Measurements from ENCODE around the gene PI4KA. TPM values are rescaled to one million over a fixed set of nuclear protein-coding genes. Genes with fewer than 3 reads are reported as not detected.
"Not testable (repeated sequence)": the region's sequence is repeated elsewhere in the genome, so short reads cannot be mapped to it uniquely, and the experiment has no call there.

PI4KA gene
- total RNA-seq (10 to 100 TPM; 64.9 to 65.5 TPM), polyA plus RNA-seq (65.8 TPM)

GRCh38 chr22:20858615-20859416, at the start of gene PI4KA, which contains the start of gene SNAP29:
PI4KA (minus strand) TSS chr22:20858811; CDS start chr22:20858725, 86 bp downstream.
SNAP29 (plus strand) TSS chr22:20859007; CDS start chr22:20859111, 104 bp downstream.
- H3K27ac ChIP-seq (ENCODE audit: low read depth, low read length) = peak within 1 kb of the TSS; percentile 94
- H3K36me3 ChIP-seq (ENCODE audit: insufficient read depth, low read length) = no peaks in the 10 kb centered on the region
- H3K4me1 Mint-ChIP-seq = peaks cover 46 to 77% (median 56%) of the 10 kb centered on the region in 3 donors
- H3K4me3 ChIP-seq (ENCODE audit: low read length) = peak within 1 kb of the TSS; percentile 93
- no peaks in the 10 kb centered on the region for H3K9me3 Mint-ChIP-seq
- peaks cover 0 to 29% (median 6%) of the 10 kb centered on the region in 3 donors for H3K36me3 Mint-ChIP-seq
- CTCF ChIA-PET = no interaction called here
- peaks cover 59% of the 10 kb centered on the region for H3K4me1 ChIP-seq (ENCODE audit: insufficient read depth, low read length)
- POLR2A ChIA-PET = no interaction called here
- H3K9me3 ChIP-seq (ENCODE audit: low read length) = no peaks in the 10 kb centered on the region
- peak within 1 kb of the TSS; percentile 87 to 97 (median 88) for H3K4me3 Mint-ChIP-seq
- DNase-seq = peak; percentile 97 to 99 (median 97)
- H3K27ac Mint-ChIP-seq = peak within 1 kb of the TSS; percentile 82 to 98 (median 92)
- no peaks in the 10 kb centered on the region for H3K27me3 ChIP-seq (ENCODE audit: insufficient read depth, low read length, poor library complexity, severe bottlenecking)
- H3K27me3 Mint-ChIP-seq = no peaks in the 10 kb centered on the region

DNA sequence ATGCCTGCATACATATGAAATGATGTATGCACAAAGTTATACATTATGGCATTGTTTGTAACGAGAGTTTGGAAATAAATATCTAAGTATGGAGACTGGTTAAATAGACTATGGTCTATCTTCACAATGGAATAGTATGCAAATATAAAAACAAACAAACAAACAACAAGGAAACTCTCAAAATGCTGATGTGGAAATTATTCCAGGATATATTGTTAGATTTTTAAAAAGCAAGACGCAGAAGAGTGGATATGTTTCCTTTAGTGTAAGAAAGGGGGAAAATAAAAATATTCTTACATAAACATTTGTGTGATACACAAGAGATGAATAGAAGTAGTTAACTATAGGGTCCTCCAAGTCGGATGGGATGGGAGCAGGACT, 47.8 kb upstream of the PI4KA start:
- Mint-ChIP-seq H3K4me3 (no peak overlapping the region), H3K27ac (no peak overlapping the region), H3K27me3 (no peaks in the 10 kb centered on the region), H3K9me3 (no peaks in the 10 kb centered on the region), H3K36me3 (no peaks in the 10 kb centered on the region), H3K4me1 (peaks cover 0 to 6% (median 4%) of the 10 kb centered on the region in 3 donors)
- Histone ChIP-seq H3K27ac (ENCODE audit: low read depth, low read length) (no peak overlapping the region), H3K4me3 (ENCODE audit: low read length) (no peak overlapping the region), H3K9me3 (ENCODE audit: low read length) (no peaks in the 10 kb centered on the region), H3K36me3 (ENCODE audit: insufficient read depth, low read length) (no peaks in the 10 kb centered on the region), H3K27me3 (ENCODE audit: insufficient read depth, low read length, poor library complexity, severe bottlenecking) (no peaks in the 10 kb centered on the region), H3K4me1 (ENCODE audit: insufficient read depth, low read length) (no peaks in the 10 kb centered on the region)
- ChIA-PET CTCF (no interaction called here), POLR2A (no interaction called here)
- no peak for DNase-seq

DNA sequence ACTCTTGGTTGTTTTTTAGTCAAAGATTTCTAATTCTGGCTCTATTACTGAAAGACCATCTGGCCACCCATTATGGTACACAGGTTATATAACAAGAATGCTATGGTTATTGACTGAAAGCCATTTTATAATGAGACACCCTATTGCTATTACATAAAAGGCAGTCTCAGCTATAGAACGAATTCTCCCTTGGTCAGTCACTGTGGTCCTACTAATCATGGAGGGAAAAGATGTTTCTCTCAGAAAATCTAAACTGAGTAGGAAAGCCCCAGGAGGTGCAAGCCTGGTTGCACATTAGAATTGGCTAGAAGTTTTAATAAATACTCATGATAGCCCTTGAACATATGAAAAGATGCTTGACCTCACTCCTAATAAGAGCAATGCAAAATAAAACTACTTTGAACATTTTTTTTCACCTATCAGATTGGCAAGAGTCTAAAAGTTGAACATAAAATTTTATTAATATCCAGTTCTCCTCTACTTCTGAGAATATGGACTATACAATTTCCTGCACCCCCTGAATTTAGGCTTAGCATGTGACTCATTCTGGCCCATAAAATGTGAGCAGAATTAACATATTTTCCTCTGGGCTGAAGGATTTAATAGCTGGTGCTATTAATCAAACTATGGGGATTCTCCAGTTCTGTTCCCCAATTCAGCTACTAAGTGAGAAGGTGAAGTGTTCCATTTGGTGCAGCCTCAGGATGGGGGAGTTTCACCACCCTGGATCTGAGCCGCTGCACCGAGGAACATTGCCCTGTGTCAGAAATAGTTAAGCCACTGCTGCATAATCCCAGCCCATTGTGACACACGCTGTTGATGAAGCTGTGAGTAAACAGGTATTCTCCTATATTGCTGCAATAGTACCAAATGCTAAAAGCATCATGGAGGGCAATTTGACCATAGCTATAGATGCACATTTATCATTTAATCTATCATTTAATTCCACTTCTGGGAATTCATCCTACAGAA, 47.1 kb upstream of the PI4KA start:
- no peak for DNase-seq
- no peaks in the 10 kb centered on the region for H3K36me3 Mint-ChIP-seq
- no peak overlapping the region for H3K4me3 Mint-ChIP-seq
- no peaks in the 10 kb centered on the region for H3K9me3 ChIP-seq (ENCODE audit: low read length)
- no peaks in the 10 kb centered on the region for H3K27me3 ChIP-seq (ENCODE audit: insufficient read depth, low read length, poor library complexity, severe bottlenecking)
- no peak overlapping the region for H3K27ac ChIP-seq (ENCODE audit: low read depth, low read length)
- H3K4me1 ChIP-seq (ENCODE audit: insufficient read depth, low read length) = no peaks in the 10 kb centered on the region
- ChIA-PET POLR2A (no interaction called here), CTCF (no interaction called here)
- H3K9me3 Mint-ChIP-seq = no peaks in the 10 kb centered on the region
- no peak overlapping the region for H3K27ac Mint-ChIP-seq
- H3K27me3 Mint-ChIP-seq = no peaks in the 10 kb centered on the region
- H3K36me3 ChIP-seq (ENCODE audit: insufficient read depth, low read length) = no peaks in the 10 kb centered on the region
- H3K4me1 Mint-ChIP-seq = peaks cover 0 to 6% (median 4%) of the 10 kb centered on the region in 3 donors
- H3K4me3 ChIP-seq (ENCODE audit: low read length) = no peak overlapping the region

- POLR2A ChIA-PET = no interaction called here
These were observed 46.4 kb upstream of the PI4KA start for GRCh38 chr22:20904980-20905355.

DNA sequence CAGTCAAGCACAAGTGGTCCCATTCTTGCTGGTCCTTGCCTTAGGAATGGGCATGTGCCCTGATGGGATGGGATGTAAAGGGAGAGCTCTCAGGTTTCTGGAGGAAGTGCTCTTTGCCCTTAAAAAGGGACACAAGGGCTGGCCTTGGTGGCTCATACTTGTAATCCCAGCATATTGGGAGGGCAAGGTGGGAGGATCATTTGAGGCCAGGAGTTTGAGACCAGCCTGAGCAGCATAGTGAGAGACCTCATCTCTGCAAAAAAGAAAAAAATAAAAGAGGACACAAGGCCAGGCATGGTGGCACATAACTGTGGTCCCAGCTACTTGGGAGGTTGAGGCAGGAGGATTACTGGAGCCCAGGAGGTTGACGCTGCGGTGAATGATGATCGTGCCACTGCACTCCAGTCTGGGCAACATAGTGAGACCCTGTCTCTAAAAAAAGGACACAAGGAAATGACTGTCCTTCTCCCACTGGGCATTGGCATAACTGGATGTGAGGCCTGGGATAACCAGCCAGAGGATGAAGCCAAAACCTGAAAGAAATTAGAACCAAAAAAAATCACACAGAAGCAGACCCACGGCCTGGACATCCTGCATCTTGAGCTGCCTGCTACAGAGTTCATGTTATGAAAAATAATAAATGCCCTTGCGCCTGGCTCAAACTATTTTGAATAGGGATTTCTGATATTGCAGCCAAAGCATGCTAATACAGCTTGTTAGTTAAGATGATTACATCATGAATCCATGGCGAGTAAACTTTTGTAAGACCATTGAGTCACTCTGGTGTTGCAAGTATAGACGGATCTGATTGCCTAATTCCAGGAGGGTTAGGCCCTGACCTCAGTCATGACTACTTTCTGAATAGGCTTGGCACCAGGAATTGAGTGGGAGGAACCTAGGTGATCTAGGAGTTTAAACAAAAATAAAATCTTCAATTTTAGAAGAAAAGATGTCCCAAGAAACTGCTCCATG, 45.7 kb upstream of the PI4KA start:
- CTCF ChIA-PET = no interaction called here

More at GRCh38 chr22:20904980-20905355, 46.4 kb upstream of the PI4KA start:
- Histone ChIP-seq H3K4me1 (ENCODE audit: insufficient read depth, low read length) (no peaks in the 10 kb centered on the region), H3K36me3 (ENCODE audit: insufficient read depth, low read length) (no peaks in the 10 kb centered on the region), H3K9me3 (ENCODE audit: low read length) (no peaks in the 10 kb centered on the region), H3K4me3 (ENCODE audit: low read length) (no peak overlapping the region), H3K27me3 (ENCODE audit: insufficient read depth, low read length, poor library complexity, severe bottlenecking) (no peaks in the 10 kb centered on the region), H3K27ac (ENCODE audit: low read depth, low read length) (no peak overlapping the region)
- no peaks in the 10 kb centered on the region for H3K36me3 Mint-ChIP-seq
- DNase-seq = no peak
- peaks cover 0 to 3% (median 2%) of the 10 kb centered on the region in 3 donors for H3K4me1 Mint-ChIP-seq
- H3K4me3 Mint-ChIP-seq = no peak overlapping the region
- no peaks in the 10 kb centered on the region for H3K27me3 Mint-ChIP-seq
- H3K9me3 Mint-ChIP-seq = no peaks in the 10 kb centered on the region
- H3K27ac Mint-ChIP-seq = peak overlapping the region in 1 of 8 donors; percentile 12
- CTCF ChIA-PET = no interaction called here

DNA sequence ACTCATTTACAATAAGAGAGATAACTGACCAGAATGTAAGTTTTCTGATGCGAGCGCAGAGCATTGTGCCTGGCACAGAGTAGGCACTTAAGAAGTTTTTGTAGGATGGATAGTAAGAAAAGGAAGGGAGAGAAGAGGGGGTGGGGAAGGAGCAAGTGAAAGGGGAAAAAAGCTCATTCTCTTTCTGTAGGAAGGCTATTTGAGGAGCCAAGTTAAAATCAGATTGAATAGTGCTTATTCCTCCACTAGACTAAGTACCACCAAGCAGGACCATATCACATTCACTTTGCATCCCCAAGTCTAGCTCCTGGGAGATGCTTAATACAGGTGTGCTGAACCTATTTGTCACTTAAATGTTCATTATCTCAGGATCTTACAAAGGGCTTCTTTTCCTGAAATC, 44.5 kb upstream of the PI4KA start:
- no peak for DNase-seq
- Histone ChIP-seq H3K27me3 (ENCODE audit: insufficient read depth, low read length, poor library complexity, severe bottlenecking) (no peaks in the 10 kb centered on the region), H3K9me3 (ENCODE audit: low read length) (no peaks in the 10 kb centered on the region), H3K4me3 (ENCODE audit: low read length) (no peak overlapping the region), H3K4me1 (ENCODE audit: insufficient read depth, low read length) (no peaks in the 10 kb centered on the region), H3K27ac (ENCODE audit: low read depth, low read length) (no peak overlapping the region), H3K36me3 (ENCODE audit: insufficient read depth, low read length) (no peaks in the 10 kb centered on the region)
- Mint-ChIP-seq H3K27me3 (no peaks in the 10 kb centered on the region), H3K4me1 (no peaks in the 10 kb centered on the region), H3K4me3 (no peak overlapping the region), H3K36me3 (no peaks in the 10 kb centered on the region), H3K9me3 (no peaks in the 10 kb centered on the region), H3K27ac (no peak overlapping the region)
- POLR2A ChIA-PET = no interaction called here
- CTCF ChIA-PET = no interaction called here

More for the DNA sequence above, 45.7 kb upstream of the PI4KA start:
- Histone ChIP-seq H3K4me1 (ENCODE audit: insufficient read depth, low read length) (no peaks in the 10 kb centered on the region), H3K36me3 (ENCODE audit: insufficient read depth, low read length) (no peaks in the 10 kb centered on the region), H3K4me3 (ENCODE audit: low read length) (no peak overlapping the region), H3K27ac (ENCODE audit: low read depth, low read length) (no peak overlapping the region), H3K27me3 (ENCODE audit: insufficient read depth, low read length, poor library complexity, severe bottlenecking) (no peaks in the 10 kb centered on the region), H3K9me3 (ENCODE audit: low read length) (no peaks in the 10 kb centered on the region)
- Mint-ChIP-seq H3K27me3 (no peaks in the 10 kb centered on the region), H3K4me1 (no peaks in the 10 kb centered on the region), H3K9me3 (no peaks in the 10 kb centered on the region), H3K27ac (no peak overlapping the region), H3K4me3 (no peak overlapping the region), H3K36me3 (no peaks in the 10 kb centered on the region)
- no peak for DNase-seq
- POLR2A ChIA-PET = interaction anchor here (0.6 kb wide), 1 partner anchor 11 kb away, joined by 10 read pairs; no protein-coding TSS in a partner anchor

DNA sequence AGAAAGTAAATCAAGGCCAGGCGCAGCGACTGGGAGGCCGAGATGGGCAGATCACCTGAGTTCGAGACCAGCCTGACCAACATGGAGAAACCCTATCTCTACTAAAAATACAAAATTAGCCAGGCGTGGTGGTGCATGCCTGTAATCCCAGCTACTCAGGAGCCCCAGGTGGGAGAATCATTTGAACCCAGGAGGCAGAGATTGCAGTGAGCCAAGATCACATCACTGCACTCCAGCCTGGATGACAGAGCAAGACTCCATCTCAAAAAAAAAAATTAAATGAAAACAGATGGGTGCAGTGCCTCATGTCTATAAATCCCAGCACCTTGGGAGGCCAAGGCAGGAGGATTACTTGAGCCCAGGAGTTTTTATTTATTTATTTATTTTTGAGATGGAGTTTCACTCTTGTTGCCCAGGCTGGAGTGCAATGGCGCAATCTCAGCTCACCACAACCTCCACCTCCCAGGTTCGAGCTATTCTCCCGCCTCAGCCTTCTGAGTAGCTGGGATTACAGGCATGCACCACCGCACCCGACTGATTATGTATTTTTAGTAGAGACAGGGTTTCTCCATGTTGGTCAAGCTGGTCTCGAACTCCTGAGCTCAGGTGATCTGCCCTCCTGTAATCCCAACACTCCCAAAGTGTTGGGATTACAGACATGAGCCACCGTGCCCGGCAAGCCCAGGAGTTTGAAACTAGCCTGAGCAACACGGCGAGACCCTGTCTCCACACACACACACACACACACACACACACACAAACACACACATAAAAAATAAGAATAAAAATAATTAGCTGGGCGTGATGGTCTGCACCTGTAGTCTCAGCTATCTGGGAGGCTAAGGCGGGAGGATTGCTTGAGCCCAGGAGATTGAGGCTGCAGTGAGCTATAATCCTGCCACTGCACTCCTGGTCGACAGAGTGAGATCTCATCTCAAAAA, 42.8 kb upstream of the PI4KA start:
- H3K4me3 Mint-ChIP-seq; H3K27ac Mint-ChIP-seq; H3K4me1 ChIP-seq (ENCODE audit: insufficient read depth, low read length); H3K27me3 ChIP-seq (ENCODE audit: insufficient read depth, low read length, poor library complexity, severe bottlenecking); H3K36me3 ChIP-seq (ENCODE audit: insufficient read depth, low read length); H3K27me3 Mint-ChIP-seq; DNase-seq; CTCF ChIA-PET; H3K4me1 Mint-ChIP-seq; H3K9me3 Mint-ChIP-seq; H3K9me3 ChIP-seq (ENCODE audit: low read length); H3K4me3 ChIP-seq (ENCODE audit: low read length); H3K27ac ChIP-seq (ENCODE audit: low read depth, low read length); H3K36me3 Mint-ChIP-seq: not testable (repeated sequence)
- POLR2A ChIA-PET = interaction anchor here (0.7 kb wide), 1 partner anchor 811 kb away, joined by 4 read pairs; no protein-coding TSS in a partner anchor

Measured in CD8-positive, alpha-beta memory T cell (primary cell).